GM19467 (cell line): ENCODE results near the gene HMGA1.
"Not testable (repeated sequence)": the region's sequence is repeated elsewhere in the genome, so short reads cannot be mapped to it uniquely, and the experiment has no call there.

ENCODE experiments used
- ATAC-seq: cut with Tn5 transposase; IDR thresholded peaks from one replicate; pipeline ENCODE4 v1.9.1; 2021; ENCODE audit warnings: mild to moderate bottlenecking, moderate library complexity; ENCODE audit not compliant: unreplicated experiment

Gene HMGA1

DNA sequence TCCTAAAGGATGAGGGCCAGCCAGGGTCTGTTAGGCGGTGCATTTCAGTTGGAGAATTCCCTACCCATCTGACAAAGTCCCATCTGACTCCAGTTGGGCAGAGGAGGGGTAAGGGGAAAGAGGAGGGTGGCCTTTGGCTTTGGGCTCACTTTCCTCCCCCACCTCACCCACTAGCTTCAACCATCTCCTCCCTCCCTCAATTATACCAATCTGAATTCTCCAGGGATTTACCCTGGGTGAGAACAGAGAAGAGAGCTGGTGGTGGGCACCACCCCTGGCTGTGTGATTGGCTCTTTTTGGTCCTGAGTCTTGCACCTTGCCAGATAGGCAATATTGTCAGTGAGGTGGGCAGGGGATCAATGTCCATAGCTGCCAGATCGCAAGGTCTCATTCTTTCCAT, 3.2 kb downstream of the HMGA1 start:
- ATAC-seq, result no peak

- no peak for ATAC-seq
These were observed 3.9 kb downstream of the HMGA1 start for GRCh38 chr6:34240329-34241248.

DNA sequence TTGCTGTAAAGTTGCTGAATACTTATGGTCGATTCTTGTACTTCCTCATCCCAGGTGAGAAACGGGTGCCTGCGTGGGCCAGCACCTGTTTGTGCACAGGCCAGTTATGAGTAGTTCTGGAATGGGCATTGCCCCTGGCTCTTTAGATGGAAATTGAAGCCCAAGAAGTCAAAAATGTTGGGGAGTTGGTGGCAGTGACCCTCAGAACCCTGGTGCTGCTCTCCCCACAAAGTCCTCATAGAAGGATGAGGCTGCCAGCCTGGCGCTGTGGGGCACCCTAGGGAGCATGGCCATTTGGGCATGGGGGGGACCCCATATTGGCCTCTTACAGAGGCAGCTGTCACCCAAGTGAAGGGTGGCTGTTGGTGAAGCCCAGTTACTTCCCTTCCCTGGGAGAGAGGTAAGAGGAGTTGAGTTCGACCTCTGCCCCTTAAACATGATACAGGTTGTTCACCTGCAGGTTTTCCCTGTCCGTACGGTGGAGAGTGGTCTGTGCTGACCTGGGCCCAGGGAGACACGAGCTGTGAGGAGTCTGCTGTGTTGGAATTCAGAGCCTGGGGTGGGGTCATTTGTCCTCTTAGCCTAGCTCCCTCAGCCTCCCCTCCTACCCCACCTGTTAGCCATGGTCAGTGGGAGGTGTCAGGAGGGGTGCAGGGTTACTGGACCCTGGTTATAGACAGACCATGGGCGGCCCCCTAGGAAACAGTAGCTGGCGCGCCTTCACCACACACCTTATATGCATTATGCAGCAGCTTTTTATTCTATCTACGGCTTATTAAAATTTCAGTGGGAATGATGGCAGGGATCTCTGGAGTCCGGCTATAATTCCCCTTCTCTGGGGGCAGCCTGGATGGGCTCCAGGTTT, 4.9 kb downstream of the HMGA1 start:
- ATAC-seq, result no peak

- no peak for ATAC-seq
These were observed 5.8 kb downstream of the HMGA1 start for GRCh38 chr6:34242252-34243130.

DNA sequence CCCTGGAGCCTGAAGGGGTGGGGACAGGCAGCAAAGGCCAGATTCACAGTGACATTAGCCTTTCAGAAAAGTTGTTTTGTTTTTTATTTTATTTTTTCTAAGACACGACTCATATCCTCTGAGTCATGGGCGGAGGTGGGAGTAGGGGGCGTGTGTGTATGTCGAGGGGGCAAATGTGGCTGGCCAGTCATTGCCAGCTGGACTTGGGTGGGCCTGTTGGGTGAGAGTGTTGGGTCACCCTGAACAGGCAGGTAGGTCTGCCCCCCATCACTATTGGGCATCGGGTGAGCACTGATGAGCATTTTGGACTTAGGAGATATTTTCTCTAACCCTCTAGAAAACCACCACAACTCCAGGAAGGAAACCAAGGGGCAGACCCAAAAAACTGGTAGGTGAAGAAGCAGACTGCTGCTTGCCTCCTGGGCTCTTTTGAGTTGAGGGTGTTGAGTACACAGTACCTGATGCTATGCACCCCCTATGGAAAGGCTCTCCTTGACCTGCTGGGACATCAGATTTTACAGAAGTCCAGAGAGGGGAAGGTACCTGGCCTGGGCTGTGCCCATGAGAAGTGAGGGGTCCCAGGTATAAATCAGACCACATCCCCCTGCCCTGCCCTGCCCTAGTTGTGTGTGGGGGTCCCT, 6.6 kb downstream of the HMGA1 start:
- no peak for ATAC-seq

DNA sequence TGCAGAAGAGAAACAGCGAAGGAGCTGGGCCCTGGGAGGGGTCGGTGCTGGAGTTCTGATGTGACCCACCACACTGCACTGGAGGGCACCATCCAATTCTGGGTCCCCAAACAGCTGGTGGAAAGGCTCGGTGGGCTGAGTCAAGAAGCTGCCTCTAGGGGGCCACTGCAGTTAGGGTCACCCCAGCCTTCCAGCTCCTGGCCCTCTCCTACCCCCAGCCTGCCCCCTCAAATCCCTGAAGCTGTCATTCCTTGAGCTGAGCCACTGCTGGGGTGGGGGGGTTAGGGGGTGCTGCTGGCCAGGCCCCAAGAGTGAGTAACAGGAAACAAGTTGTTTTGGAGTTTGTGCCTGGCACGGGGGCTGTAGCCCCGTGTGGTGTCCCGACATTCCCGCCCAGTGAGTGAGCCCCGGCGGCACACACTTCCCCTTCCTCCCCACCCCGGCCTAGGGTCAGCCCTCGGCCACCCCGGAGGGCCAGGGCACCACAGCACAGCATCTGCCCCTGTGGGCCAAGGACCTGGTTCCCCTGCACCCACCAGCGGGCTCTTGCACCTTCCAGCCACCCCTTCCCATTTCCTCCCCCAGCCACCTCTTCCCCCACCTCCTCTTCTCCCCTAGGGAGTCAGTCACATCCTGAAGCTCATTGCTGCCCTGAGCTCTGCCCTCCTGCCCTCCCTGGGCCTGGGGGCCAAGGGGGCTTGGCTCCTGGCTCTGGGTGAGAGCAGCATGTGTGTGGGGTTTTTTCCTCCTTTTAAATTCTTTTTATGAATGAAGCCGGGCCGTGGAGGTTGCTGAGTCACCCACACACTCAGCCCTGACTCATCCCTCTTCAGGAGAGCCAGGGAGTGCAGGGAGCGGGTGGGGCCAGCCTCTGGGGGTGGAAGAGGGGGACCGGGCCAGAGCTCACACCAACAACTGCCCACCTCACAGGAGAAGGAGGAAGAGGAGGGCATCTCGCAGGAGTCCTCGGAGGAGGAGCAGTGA, 7.5 kb downstream of the HMGA1 start:
- ATAC-seq, result no peak

DNA sequence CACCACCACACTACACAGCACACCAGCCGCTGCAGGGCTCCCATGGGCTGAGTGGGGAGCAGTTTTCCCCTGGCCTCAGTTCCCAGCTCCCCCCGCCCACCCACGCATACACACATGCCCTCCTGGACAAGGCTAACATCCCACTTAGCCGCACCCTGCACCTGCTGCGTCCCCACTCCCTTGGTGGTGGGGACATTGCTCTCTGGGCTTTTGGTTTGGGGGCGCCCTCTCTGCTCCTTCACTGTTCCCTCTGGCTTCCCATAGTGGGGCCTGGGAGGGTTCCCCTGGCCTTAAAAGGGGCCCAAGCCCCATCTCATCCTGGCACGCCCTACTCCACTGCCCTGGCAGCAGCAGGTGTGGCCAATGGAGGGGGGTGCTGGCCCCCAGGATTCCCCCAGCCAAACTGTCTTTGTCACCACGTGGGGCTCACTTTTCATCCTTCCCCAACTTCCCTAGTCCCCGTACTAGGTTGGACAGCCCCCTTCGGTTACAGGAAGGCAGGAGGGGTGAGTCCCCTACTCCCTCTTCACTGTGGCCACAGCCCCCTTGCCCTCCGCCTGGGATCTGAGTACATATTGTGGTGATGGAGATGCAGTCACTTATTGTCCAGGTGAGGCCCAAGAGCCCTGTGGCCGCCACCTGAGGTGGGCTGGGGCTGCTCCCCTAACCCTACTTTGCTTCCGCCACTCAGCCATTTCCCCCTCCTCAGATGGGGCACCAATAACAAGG, 8.5 kb downstream of the HMGA1 start:
- not testable (repeated sequence) for ATAC-seq

DNA sequence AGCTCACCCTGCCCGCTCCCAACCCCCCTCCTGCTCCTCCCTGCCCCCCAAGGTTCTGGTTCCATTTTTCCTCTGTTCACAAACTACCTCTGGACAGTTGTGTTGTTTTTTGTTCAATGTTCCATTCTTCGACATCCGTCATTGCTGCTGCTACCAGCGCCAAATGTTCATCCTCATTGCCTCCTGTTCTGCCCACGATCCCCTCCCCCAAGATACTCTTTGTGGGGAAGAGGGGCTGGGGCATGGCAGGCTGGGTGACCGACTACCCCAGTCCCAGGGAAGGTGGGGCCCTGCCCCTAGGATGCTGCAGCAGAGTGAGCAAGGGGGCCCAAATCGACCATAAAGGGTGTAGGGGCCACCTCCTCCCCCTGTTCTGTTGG, 9.1 kb downstream of the HMGA1 start:
- not testable (repeated sequence) for ATAC-seq

GRCh38 chr6:34246249-34246562, 9.5 kb downstream of the HMGA1 start:
- no peak for ATAC-seq

GRCh38 chr6:34246563-34247391, 10.1 kb downstream of the HMGA1 start:
- ATAC-seq, result no peak

GRCh38 chr6:34247481-34248197, 11.0 kb downstream of the HMGA1 start:
- ATAC-seq, result no peak

DNA sequence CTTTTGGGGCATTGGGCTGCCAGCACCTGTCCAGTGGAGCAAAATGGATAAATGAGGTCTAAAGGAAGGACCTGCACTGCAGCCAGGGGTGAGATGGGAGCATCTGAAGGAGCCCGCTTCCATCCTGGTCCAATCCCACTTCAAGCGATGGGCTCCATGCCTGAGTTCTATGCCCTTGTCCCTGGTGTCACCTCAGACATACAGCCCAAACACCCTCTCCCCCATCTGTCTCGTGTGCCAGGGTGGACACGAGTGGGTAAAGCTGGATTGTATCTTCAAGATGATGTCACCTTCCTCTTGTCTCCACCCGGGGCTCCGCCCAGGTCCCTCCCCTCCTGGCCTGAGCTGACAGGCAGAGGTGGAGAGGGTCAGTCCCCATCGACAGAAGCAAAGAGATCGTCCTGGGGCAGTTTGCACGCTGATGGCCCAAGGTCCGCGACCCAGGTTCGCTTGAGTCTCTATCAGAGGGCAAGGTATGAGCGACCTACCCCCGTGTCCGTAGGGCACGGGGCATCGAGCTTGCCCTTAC, 11.6 kb downstream of the HMGA1 start:
- peak; percentile 14 for ATAC-seq

- peak; percentile 77 for ATAC-seq
These were observed 12.2 kb downstream of the HMGA1 start, which contains the start of gene SMIM29 for GRCh38 chr6:34248727-34249468. Gene SMIM29 (minus strand): TSS chr6:34249006. CDS start chr6:34247791, 1,215 bp downstream.

DNA sequence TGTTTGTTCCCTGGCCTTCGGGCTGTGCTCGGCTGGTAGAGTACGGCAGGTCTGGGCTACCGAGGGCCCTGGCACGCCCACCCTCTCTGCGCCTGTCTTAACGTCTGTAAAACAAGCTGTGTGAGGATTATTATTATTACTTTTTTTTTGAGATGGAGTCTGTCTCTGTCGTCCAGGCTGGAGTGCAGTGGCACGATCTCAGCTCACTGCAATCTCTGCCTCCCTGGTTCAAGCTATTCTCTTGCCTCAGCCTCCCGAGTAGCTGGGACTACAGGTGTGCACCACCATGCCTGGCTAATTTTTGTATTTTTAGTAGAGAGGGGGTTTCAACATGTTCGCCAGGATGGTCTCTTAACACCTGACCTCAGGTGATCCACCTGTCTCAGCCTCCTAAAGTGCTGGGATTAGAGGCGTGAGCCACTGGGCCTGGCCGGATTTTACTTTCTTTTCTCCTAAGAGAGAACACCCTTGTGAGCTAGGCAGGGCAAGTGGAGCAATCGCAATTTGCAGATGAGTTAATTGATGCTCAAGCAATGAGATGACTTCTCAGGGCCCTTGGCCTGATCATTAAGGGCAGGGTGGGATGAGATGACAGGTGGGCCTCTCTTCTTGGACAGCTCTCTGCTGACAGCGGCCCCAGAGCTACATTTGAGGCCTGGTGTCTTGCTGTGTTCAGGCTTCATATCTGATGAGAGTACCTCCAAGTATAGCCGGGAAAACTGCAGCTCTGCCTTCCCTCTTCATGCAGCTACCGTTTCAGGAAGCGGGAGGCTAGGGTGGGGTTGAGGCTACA, 13.0 kb downstream of the HMGA1 start:
- ATAC-seq, result peak; percentile 24

DNA sequence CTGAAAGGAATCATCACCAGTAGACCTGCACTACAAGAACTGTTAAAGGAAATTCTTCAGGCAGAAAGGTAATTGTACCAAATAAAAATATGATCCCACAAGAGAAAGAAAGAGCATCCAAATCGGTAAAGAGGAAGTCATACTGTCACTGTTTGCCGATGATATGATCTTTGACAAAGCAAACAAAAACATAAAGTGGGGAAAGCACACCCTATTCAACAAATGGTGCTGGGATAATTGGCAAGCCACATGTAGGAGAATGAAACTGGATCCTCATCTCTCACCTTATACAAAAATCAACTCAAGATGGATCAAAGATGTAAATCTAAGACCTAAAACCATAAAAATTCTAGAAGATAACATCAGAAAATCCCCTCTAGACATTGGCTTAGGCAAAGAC, 15.7 kb downstream of the HMGA1 start:
- ATAC-seq, result not testable (repeated sequence)
